Mucosa of descending colon (tissue), 3 donors: ENCODE measurements around the gene NRTN. TPM values are rescaled to one million over a fixed set of nuclear protein-coding genes. Genes with fewer than 3 reads are reported as not detected.
"Not testable (repeated sequence)": the region's sequence is repeated elsewhere in the genome, so short reads cannot be mapped to it uniquely, and the experiment has no call there.

Experiments
- ATAC-seq: fragments of 200-7000 bp; cut with Tn5 transposase; one replicate; pipeline ENCODE4 v1.9.1; 2020; ENCODE audit warnings: mild to moderate bottlenecking, moderate library complexity
- DNase-seq, 3 donors: peaks; one replicate each; pipeline ENCODE4 v3.0.0-alpha.2; 2020
- H3K36me3 ChIP-seq: fragments of 200-600 bp; one replicate; pipeline ENCODE4 v1.8.0; 2021; ENCODE audit warnings: low read depth, mild to moderate bottlenecking
- H3K4me1 ChIP-seq: fragments of 200-600 bp; one replicate; pipeline ENCODE4 v1.8.0; 2021; ENCODE audit warnings: low read depth, mild to moderate bottlenecking
- H3K4me3 ChIP-seq: fragments of 200-600 bp; one replicate; pipeline ENCODE4 v1.8.0; 2021; ENCODE audit warnings: mild to moderate bottlenecking
- H3K9me3 ChIP-seq: fragments of 200-600 bp; one replicate; pipeline ENCODE4 v1.8.0; 2021; ENCODE audit warnings: mild to moderate bottlenecking
- CTCF ChIP-seq: fragments of 200-600 bp; IDR thresholded peaks from one replicate; pipeline ENCODE4 v1.8.0; 2022; ENCODE audit warnings: antibody characterized with exemption, mild to moderate bottlenecking
- intact Hi-C, 2 donors: fragments of 100-400 bp; cut with DNase I in 1 of 2; cut with micrococcal nuclease in 1 of 2; formaldehyde crosslinking; loops; one replicate each; pipeline versions ENCODE4 v1.11.0 to v1.11.1; 2022; cut with DNase I, micrococcal nuclease
- total RNA-seq, 3 donors: library from RNA; stranded (reverse); fragmentation: NEBNext Ultra II Directional in 2 of 3; extraction: Animal tissue kit (Norgen Biotek cat#: 25700) in 2 of 3; gene quantifications; one replicate each; pipeline versions ENCODE4 v1.2.1 to v1.2.4, GENCODE V29; 2021 to 2023
- donor health status: DM: no; HTN: no; CAD: no; lungs with moderate emphysema.
- donor health status: DM: no; HTN: no; CAD: no.
- donor health status: DM: no; HTN: yes; CAD: no.

NRTN gene
- total RNA-seq, 3 donors from 2014 or later: 0.64 to 11.3 (median 1.4) TPM

DNA sequence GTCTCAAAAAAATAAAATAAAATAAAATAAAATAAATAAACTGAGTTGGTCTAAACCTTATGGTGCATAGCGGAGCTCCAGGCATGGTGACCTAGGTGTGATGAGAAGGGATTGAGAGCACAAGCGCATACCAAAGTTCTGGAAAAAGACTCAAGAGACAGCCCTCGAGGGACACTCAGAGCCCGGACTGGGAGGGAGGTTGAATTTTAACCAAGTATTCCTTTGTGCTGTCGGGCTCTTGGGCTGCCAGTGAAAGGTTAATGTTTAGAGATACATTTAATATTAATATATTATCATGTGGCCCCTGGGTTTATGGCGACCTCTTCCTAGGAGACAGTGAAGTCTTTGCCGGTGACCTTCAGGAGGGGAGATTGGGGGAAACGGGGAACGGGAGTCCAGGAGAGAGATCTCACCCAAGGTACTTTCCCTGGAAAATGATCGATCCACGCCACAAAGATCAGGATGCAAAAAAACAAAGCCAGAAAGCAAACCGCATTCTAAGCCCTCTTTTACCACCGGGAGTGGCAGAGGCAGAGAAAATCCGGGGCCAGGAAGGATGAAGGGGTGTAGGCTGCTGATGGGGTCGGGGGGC lies 33.0 kb downstream of the NRTN start:
- ATAC-seq (peak; percentile 4), DNase-seq (peak in 1 of 3 donors; percentile 39)
- Histone ChIP-seq H3K4me3 (peak overlapping the region; percentile 42), H3K36me3 (no peaks in the 10 kb centered on the region), H3K9me3 (no peaks in the 10 kb centered on the region), H3K4me1 (peaks cover 19% of the 10 kb centered on the region)
- TF ChIP-seq CTCF: no peak
- intact Hi-C loops: no loop called here

DNA sequence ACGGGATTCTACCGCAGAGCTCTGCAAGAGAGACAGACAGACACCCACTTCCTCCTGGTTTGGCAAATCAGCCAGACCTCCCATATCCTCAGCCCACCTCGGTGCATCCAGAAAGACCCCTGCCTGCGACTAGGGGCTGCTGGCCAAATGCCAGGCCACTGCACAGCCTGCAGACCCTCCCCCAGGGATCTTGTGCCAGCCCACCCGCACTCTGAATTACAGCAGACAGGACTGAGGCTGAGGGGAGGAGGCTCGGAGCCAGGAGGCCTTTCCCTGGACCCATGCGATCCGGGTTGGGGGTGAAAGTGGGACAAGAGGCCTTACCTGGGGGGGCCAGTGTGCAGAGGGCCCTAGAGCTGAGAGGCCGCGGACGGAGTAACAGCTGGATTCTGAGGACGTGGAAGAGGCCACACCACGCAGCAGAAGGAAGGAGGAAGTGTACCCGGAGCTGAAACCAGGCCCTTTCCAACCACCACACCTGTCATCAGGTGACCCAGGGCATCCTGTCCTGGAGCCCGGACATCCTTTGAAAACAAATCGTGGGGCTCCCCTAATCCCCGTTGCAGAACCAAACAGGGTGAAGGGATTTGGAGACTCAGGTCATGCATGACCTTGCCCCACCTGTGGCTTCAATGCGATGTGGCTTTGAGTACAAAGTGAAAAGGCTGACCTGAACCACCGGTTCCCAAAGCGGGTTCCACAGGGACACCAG lies 33.6 kb downstream of the NRTN start:
- TF ChIP-seq CTCF: no peak
- intact Hi-C loops: no loop called here
- H3K4me1 ChIP-seq: peaks cover 19% of the 10 kb centered on the region
- no peaks in the 10 kb centered on the region for H3K9me3 ChIP-seq
- peak; percentile 77 to 79 (median 79) for DNase-seq
- peak overlapping the region; percentile 42 for H3K4me3 ChIP-seq
- peak; percentile 87 for ATAC-seq
- H3K36me3 ChIP-seq: no peaks in the 10 kb centered on the region

- intact Hi-C loops: no loop called here
- DNase-seq (peak in 2 of 3 donors; percentile 58 to 61), ATAC-seq (peak; percentile 63)
- Histone ChIP-seq H3K9me3 (no peaks in the 10 kb centered on the region), H3K36me3 (no peaks in the 10 kb centered on the region), H3K4me3 (peak within 1 kb of the TSS; percentile 42), H3K4me1 (peaks cover 19% of the 10 kb centered on the region)
- TF ChIP-seq CTCF: no peak
Measured at GRCh38 chr19:5839065-5840017, 34.5 kb downstream of the NRTN start, which contains the start of gene FUT6. Gene FUT6 (minus strand): TSS chr19:5839702. CDS start chr19:5832567, 7,135 bp downstream.

GRCh38 chr19:5841735-5842111 lies 36.9 kb downstream of the NRTN start:
- DNase-seq, H3K9me3 ChIP-seq, intact Hi-C loops, H3K36me3 ChIP-seq, ATAC-seq, H3K4me3 ChIP-seq: not testable (repeated sequence)
- H3K4me1 ChIP-seq: peaks cover 22% of the 10 kb centered on the region

DNA sequence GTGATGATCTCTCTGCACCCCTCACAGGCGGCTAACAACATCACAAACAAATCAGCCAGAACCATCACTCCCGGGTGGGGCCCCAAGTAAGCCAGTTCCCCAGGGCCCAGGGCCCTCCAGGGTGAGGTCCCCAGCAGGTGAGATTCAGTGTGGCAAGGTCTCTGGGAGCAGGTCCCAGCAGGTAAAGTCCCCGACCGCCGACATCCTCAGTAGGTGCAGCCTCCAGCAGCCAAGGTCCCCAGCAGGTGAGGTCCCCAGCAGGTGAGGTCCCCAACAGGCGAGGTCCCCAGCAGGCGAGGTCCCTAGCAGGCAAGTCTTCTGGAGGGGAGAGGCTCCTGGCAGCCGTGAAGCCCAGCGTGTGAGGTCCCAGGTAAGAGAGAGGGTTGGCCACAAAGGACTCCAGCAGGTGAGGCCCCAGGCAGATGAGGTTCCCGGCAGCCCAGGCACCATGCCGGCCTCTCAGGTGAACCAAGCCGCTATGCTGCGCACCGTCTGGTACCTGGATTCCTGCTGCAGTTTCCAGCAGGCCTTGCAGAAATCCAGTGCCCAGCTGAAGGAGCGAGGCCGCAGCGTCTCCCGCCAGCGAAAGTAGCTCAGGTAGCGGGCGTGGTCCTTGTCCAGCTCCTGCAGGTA lies 38.5 kb downstream of the NRTN start:
- Histone ChIP-seq H3K9me3 (no peaks in the 10 kb centered on the region), H3K4me3 (no peak overlapping the region), H3K4me1 (peaks cover 22% of the 10 kb centered on the region), H3K36me3 (no peaks in the 10 kb centered on the region)
- no peak for TF ChIP-seq CTCF
- DNase-seq (no peak), ATAC-seq (no peak)
- intact Hi-C loops: no loop called here
